HG02759 (cell line): ENCODE data around the gene VAC14.

Source experiments
- ATAC-seq: cut with Tn5 transposase; IDR thresholded peaks from one replicate; pipeline ENCODE4 v1.9.1; 2021; ENCODE audit warnings: mild to moderate bottlenecking, moderate library complexity; ENCODE audit not compliant: unreplicated experiment

VAC14 gene

DNA sequence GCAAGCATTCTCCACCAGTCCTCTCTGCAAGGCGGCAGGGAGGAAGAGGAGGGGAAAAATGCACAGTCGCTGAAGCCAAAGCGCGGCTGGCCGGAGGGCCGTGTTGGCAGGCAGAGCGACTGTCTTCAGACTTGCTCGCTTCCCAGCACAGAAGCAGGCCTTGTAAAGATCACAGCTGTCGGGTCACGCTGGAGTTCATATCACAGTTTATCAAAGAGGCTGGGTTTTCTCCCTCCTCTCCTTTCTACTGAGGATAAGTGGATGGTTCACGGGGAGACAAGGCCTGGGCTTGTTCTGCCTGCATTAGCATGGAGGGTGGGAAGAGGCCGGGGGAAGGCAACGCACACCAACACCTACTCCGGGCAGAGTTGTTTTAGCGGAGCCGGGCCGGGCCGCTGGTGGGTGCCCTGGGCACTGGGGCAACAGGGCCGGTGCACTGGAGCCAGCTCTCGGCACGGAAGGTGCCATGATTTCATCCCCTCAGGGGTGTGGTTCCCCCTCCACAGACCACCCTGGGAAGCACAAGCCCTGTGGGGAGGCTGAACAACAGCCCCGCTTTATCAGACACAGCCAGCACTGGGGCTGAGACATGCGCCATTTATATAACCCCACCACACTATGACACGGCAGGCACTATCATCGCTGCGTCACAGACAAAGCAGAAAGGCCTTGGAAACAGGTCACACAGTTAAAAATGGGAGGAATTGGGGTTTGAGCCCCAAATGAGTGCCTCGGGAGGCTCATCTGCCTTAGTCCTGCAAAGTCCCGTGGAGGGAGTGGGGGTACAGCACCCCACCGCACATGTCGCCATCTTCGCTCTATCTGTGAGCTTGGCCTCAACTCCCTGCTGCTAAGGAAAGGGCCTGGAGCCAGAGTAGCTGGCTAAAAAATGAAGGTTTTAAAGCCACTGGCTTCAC, 74.8 kb downstream of the VAC14 start:
- ATAC-seq: no peak

DNA sequence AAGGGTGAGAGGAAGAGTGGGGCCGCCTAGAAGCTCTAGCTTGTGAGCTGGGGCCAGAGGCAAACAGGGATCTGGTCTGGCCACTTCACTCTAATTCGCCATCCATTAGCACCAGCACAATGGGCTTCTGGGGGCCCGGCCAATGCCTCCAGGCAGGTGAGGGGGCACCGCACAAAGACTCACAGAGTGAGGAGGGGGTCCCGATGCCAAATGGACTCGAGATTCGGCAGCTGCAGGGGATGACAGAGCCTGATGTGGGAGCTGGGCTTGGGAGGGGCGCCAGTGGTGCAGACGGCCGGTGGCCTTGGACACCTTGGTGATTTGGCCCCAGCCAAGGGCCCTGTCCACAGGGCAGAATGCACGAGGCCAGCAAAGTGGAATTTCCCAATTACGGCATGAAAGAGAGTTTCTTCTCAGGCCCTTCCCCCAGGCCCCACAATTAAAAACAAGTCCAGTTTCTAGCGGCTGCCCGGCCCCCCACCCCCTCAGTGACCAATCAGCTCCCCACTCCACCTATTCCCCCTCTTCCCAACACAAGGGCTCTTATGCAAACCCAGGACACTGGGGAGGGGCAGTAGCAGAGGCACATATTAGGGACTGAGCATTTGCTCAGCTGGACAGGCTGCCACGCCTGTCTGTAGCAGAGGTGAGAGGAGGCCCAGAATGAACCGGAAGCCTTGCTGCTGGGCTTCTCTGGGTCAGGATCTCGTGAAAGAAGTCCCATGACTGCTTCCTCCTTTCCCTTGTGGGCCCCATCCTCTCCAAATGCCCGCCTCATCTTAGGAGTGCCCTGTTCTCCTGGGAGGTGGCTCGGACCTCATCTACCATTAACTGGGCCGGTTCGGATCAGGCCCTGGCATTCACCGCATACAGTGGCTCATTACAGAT, 75.7 kb downstream of the VAC14 start:
- no peak for ATAC-seq

DNA sequence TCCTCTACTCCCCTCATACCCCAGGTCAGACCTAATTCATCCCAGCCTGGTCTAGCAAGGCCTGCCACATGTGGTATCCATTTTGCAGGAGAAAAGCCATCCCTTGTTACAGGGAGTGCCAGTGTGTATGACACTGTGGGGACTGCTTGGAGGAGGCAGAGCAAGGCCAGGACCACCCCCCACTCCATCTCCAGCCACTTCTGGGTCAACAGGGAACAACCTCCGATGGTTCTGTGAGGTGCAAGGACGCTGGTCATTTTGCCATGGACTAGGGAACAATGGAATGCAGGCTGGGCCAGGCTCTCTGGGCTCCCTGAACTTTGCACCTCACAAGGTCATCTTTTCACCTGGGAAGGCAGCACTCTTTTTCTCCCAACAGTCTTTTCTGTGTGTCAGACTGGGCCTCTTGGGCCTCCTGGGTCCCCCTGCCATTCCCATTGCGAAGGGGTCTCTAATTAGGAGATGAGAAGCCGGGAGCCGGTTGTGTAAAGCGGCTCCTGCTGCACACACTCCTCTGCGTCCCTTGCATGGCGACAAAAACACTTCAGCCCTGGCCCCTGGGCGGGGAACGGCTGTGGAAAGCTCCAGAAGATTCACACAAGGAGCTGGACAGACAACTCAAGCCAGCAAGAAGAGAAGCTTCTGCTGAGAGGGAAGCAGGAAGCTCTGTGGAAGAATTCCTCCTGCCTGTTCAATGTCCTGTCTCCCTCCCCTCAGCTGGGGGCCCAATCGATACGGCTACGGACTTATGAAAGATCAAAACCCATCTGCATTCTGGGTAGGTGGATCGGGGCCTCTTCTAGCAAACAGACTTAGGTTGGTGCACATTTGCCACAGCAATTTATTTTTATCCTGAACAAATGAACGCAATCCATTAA, 76.6 kb downstream of the VAC14 start:
- no peak for ATAC-seq

DNA sequence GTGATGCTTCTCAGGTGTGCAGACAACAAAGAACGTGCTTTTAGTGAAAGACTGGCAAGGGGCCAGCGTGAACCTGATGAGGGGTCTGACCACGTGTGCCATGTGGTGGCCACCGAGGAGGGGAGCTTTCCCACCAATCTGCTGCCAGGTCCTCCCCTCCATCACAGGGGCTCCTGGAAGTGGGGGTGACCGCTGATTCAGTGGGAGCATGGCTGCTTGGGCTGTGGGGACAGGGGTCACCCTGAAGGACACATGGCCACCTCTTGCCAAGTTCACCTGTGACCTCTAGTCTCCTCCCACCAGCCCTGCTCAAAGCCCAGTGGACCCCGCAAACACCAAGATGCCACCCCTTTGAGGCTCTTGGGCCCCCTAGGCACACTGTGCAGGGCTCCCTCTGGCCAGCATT, 77.2 kb downstream of the VAC14 start:
- no peak for ATAC-seq

DNA sequence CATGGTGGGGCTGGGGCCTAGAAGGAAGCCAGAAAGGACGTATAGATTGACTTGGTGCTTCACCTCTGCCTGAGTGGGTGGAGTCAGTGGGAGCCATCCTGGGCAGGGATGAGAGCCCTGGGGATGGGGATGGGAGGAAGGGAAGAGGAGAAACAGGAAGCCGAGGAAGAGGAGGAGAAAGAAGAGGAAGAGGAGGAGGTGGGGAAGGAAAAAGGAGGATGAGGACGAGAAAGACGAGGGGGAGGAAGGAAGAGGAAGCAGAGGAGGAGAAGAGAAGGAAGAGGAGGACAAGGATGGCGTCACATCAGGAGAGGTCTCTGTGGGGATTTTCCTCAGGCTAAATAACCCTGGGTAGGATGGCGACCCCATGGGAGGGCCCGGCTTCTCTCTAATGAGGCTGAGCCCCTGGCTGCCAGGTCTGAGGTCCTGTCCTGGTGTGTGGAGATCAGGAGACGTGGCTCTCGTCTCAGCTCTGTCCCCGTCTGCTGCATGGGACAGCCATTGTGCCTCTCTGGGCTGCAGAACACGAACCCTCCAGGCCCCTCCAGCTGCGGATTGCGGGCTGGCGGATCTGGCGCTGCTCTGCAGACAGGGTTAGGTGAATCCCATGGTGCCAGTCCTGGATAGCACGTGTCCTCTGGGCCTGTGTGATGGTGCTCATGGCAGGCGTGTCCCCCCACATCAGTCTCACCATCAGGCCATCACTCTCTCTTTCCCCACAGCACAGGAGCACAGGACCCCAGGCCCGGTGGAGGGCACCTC, 79.6 kb downstream of the VAC14 start:
- ATAC-seq: no peak

DNA sequence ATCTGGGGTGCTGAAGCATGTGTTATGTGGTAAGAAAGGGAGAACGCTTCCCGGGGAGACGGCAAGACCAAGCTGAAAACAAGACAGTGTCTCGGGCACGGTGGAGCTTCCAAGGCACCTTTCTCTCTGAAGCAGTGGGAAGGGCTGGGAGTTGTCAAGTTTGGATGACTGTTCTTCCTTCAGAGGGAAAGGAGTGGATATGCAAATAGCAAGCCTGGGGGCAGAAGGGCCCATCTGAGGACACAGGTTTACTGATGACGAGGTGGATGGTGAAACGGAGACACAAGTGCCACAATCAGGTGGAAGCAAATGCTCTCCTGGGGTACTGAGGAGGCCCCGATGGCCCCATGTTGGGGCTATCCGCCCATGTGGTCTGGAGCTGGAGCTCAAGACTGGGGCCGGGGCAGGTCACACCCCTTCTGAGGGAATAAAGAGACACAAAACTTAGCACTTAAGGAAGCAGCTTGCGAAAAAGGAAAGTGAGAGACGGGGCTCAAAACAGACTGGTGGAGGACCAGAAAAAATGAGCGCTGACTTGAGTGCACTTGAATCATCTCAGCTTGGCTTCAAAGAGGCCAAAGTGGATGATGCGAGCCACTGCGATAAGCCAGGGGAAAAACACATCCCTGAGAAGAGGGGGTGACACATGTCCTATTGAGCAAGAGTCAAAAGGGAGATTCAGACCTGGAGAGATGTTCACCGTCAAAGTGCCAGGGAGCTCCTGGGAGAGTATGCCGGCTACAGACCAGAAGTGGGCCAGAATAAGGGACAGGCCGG, 80.3 kb downstream of the VAC14 start:
- no peak for ATAC-seq

DNA sequence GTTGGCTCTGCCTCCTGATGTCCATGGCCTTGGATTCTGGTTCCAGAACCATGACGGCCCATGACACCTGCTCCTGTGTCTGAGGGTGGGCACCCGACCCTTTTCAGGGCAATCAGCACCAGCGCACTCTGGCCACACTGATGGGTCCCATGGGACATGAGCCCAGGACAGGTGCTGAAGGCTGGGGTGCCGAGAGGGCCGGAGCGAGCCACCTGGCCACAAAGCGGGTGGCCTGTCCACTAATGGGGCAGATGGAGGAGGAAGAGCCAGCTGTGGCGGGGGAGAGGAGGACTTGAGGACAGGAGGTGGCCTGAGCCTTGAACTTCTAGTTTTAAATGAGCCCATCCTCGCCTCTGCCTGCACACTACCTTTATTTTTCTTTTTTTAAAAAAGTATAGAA, 83.9 kb downstream of the VAC14 start:
- ATAC-seq: no peak

DNA sequence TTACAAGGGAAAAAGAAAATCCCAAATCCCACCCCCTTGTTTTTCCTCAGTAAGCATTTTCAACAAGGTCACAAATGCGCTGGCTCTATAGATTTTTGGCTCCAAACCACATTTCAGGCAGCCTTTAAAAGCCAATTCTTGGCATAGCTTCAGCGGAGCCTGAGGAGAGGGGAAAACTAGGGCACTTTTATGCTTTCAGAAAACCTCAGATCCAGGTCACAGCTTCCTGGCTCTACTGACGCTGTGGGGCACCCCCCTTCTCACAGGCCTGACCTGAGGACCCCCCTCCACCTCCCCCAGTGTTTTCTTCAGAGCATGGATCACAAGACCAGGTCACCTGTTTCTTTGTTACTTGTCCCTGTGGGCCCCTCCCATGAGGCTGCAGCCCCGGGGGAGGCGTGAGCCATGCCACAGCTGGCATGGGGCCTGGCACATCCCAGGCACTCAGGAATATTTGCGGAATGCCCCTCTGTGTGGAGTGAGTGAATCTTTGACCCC, 85.0 kb downstream of the VAC14 start:
- ATAC-seq: no peak

DNA sequence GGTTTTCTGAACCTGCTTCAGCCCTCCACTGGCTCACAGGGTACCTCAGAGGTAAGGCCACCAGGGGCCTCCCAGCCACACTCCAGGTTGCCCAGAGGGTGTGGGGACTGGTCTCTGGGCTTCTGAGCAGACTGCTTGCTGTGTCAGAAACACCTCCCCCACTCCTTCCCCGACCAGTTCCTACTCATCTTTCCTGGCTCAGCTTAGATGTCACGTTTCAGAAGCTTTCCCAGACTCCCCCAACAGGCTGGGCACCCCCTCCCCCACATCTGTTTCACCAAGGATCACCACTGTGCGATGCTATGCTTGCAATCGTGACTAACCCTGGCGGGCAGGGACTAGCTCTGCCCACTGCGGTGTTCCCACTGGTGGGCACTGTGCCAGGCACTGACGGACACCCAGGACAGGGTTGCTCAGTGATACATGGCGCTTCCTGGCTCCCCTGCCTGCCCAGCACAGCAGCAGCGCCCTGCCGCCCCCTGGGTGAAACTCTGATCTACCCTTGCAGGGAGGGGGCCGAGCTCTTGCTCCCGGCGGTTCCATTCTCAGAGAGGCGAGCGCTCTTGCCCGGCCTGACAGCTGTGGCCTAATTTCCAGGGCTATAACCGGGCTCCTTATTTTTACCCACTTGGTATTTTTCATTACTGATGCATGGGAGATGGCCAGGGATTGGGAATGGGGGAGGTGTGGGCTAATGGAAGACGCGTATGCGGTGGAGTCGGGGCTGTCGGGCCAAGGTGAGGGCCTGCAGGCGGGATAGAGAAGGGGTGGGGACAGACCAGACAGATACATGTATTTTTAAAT, 85.7 kb downstream of the VAC14 start:
- ATAC-seq: no peak

DNA sequence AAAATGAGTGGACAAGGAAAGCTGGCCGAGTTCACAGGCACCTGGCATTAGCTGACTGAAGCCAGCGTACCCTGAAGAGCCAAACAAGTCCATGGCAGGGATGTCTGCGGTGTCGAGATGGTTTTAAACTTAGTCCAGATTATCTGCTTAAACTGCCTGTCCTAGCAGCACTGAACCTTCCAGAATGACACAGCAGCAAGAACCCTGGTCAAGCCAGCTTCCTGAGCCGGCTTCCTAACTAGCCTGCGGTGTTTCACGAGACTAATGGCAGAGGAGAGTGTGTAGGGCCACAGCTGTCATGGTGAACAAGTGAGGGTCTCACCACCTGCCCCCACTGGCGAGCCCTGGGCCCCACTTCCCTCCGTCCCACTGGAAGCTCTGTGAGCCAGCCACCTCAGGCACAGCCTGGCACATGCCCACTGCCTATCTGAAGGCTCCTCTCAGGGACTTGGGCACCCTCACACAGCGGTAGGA, 86.3 kb downstream of the VAC14 start:
- no peak for ATAC-seq

DNA sequence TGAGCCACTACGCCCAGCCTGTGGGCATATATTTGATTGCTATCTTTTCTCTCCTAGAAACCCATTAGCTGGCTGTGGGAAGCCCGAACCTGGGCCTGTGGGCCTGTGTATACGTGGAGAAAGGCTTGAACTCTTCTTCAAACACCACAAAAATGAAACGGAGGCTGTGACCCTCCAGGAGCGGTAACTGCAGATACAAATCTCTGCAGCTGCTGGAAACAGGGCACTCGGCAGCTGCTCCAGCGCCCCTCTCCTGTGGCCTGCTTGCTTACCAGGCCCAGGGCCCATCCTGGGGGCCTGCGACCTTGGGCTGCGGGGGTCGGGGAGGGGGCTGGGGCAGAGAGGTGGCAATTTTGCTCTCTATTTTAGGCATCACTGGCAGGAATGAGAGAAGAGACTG, 87.1 kb downstream of the VAC14 start:
- ATAC-seq: no peak

DNA sequence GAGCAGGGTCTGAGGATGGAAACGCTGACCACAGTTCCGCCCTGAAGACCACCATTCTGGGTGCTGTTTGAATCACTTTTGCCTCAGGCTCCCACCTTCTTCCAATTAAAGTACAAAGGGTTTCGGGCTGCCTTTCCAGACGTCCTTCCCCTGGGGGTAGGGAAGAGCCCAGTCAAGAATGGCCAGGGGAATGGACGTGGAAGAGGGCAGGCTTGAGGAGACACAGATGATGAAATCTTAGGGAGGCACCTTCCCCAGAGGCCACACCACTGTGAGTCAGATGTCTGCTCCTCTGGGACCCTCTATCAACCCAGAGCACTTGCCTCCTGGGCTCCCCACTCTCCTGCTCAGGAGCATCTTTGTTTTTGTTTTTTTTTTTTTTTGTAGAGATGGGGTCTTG, 87.6 kb downstream of the VAC14 start:
- ATAC-seq: no peak

DNA sequence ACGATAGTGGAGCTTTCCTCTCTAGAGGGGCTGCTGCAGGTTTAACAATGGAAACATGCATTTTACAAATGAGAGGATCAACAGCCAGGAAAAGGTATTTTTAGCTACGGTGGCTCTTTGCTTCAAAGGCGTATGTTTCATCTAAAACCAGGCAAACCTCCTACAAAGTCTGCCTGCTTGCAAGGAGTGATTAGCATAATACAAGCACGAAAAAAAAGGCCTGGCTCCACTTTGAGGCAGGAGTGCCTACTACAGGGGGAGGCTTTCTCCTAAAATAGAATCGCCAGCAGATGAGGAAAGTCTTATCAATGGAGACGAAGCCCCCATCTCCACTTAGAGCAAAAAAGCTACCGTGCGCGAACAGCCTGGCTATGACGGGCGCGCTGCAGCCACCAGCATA, 88.0 kb downstream of the VAC14 start:
- ATAC-seq: no peak

DNA sequence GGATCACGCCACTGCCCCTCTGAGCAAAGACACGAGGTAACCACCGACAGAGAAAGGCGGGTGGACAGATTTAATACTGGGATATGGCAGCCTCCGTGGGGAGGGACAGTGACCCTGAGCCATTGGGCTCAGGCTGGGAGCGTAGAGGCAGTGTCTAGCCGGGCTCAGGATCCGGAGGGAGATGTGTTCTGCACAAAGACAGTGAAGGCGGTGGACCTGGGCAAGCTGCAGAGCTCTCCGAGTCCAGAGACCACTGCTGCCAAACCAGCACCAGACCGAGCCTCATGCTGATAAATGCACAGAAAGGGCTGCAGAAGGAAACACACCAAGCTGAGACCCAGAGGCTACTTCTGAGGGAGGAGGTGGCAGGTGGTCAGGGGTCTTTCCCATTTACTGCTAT, 88.6 kb downstream of the VAC14 start:
- no peak for ATAC-seq

DNA sequence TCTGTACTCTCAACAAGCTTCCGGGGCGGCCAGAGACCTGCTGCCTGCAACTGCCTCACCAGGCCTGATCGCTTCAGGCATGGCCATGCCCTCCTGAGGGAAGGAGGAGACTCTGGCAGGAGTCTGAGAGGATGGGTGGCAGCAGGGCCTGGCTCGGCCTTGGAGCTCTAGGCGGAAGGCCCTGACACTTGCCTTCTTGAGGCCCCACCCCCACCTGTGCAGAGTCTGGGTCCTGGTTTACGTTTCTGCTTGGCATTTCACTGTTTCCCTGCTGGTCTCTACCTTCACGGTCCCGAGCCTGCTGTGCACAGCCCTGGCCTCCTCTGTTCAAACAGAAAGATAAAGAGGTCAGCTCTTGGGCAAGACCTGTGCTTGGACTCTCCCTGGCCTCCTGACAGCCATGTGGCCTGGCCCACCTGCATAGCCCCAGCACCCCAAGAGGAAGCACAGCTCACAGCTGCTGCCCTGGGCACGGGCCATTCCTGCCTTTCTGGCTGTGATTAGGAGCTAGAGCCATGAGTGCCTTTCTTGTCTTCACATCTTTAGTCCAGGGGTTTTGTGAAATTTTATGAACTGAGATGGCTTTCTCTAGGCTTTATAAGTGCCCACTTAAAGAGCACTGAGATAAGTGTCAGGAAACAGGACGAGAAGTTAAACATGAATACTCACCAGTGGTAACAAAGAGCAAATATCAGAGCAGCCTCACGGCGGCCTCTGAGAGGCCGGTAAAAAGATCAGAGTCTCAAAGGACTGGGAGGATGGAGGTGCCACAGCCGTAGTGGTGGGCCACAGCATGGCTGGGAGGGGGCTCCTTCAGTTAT, 89.5 kb downstream of the VAC14 start:
- no peak for ATAC-seq

DNA sequence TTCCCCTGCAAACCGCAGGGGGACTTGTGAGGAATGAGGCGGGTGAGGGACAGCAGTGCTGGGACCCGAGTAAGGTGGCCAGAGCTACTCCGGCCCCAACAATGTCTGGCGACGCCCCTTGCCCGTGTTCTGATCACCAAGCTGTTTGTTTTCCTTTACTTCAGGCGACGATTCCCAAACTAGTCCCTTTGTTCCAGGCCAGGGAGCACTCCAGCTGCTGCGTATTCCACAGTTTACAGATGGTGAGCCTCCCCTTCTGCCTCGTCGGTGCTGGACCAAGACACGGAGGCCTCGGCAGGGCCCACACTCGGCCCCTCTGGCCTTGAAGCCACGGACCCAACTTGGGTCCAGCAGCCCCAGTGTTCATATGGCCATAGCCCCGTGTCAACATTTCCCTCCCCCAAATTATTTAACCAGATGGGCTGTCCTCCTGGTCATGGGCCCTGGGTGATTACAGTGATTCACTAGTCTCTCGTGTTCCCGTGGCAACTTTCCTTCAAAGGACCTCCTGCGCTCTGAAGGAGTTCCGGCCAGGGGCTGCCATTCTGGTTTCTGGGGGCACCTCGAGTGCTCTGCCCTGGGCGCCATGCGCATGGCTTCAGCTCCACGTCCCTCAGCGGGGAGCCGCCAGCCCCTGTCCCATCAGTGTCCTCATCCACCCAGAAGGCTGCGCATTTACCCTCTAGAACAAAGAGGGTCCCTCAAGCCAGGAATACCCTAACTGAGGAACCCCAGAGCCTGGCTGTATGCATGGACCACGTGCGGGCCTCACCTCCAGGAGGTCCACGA, 90.3 kb downstream of the VAC14 start:
- ATAC-seq: no peak

DNA sequence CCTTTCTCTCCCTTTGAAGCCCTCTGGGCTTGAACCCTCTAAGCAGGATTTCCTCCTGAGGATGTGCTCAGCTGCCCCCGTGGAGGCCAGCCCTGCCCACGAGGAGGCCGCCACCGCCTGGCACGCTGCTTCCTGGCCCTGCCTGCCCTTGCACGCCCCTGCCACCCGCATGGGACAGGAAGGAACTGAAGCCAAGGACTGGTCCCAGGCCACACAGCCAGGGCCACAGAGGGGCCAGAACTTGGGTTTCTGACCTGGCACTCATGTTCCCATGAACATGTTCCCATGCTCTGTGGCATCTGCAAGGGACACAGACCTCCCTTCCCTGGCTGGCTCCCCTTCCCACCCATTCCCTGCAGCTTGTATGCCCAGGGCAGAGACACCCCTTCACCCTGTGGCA, 91.0 kb downstream of the VAC14 start:
- ATAC-seq: no peak
